Activated CD8-positive, alpha-beta memory T cell treated with anti-CD3 and anti-CD28 coated beads, Interleukin-2, amount 10 ng/mL, durations not matched to agents 7 days and 5 days (primary cell): Measurements from ENCODE around the gene SLC5A5. TPM values are rescaled to one million over a fixed set of nuclear protein-coding genes. Genes with fewer than 3 reads are reported as not detected.

Source experiments
- ATAC-seq: fragments of 150-1000 bp; cut with Tn5 transposase; one replicate; pipeline ENCODE4 v1.10.0; 2021; ENCODE audit warnings: moderate library complexity
- CTCF ChIA-PET: fragments of 350-600 bp; sonication (Branson Sonifier 250); formaldehyde crosslinking; loops from one replicate; lab custom pipeline; 2021; ENCODE audit warnings: antibody characterized with exemption; lab: Charles Lee
- DNase-seq: peaks from one replicate; pipeline ENCODE4 v3.0.0-alpha.2; 2020
- H3K27ac Mint-ChIP-seq: one replicate; pipeline ENCODE4 v1.8.0; 2021; ENCODE audit warnings: mild to moderate bottlenecking, mixed read lengths
- H3K27me3 Mint-ChIP-seq: one replicate; pipeline ENCODE4 v1.8.0; 2021; ENCODE audit warnings: mixed read lengths
- H3K36me3 Mint-ChIP-seq: one replicate; pipeline ENCODE4 v1.8.0; 2021; ENCODE audit warnings: mild to moderate bottlenecking, mixed read lengths
- H3K4me1 Mint-ChIP-seq: one replicate; pipeline ENCODE4 v1.8.0; 2021; ENCODE audit warnings: mixed read lengths
- H3K4me3 Mint-ChIP-seq: one replicate; pipeline ENCODE4 v1.8.0; 2021; ENCODE audit warnings: mild to moderate bottlenecking, moderate library complexity, mixed read lengths
- H3K9me3 Mint-ChIP-seq: one replicate; pipeline ENCODE4 v1.8.0; 2022; ENCODE audit warnings: low read depth, mixed read lengths
- total RNA-seq, 2 experiments: library from RNA; stranded (reverse); gene quantifications; one replicate each; pipeline ENCODE4 v1.2.3, GENCODE V29; 2021

Gene SLC5A5
- total RNA-seq, 2 experiments from 2014 or later = 0.59 to 0.73 TPM

- Mint-ChIP-seq H3K9me3 (no peaks in the 10 kb centered on the region), H3K27me3 (no peaks in the 10 kb centered on the region), H3K4me3 (no peak overlapping the region), H3K4me1 (peaks cover 12% of the 10 kb centered on the region), H3K36me3 (peaks cover 3% of the 10 kb centered on the region), H3K27ac (no peak overlapping the region)
- no peak for ATAC-seq
- DNase-seq = no peak
- CTCF ChIA-PET = interaction anchor here (0.8 to 6.4 kb wide), 4 partner anchors 10 to 52 kb away, joined by 3 to 91 read pairs (median 44); partner anchors contain the start of gene CCDC124
Measured at GRCh38 chr19:17943274-17944221, 71.8 kb downstream of the SLC5A5 start.

GRCh38 chr19:17944301-17944700 lies 72.6 kb downstream of the SLC5A5 start:
- CTCF ChIA-PET = interaction anchor here (0.8 to 6.4 kb wide), 4 partner anchors 11 to 57 kb away, joined by 3 to 91 read pairs (median 42); partner anchors contain the start of gene CCDC124
- H3K36me3 Mint-ChIP-seq = peaks cover 3% of the 10 kb centered on the region
- H3K9me3 Mint-ChIP-seq = no peaks in the 10 kb centered on the region
- peaks cover 7% of the 10 kb centered on the region for H3K27me3 Mint-ChIP-seq
- ATAC-seq (no peak), DNase-seq (no peak)
- H3K27ac Mint-ChIP-seq = no peak overlapping the region
- H3K4me1 Mint-ChIP-seq = peaks cover 17% of the 10 kb centered on the region
- H3K4me3 Mint-ChIP-seq = no peak overlapping the region

Other genes starting within 250 kb of the SLC5A5 start
- under 1 TPM; 0.02 to 0.18 TPM for gene UNC13A, start 183.6 kb upstream of the SLC5A5 start, total RNA-seq
- 10 to 100 TPM; 67.3 to 69.1 TPM for gene MAP1S, start 152.5 kb upstream of the SLC5A5 start, total RNA-seq
- gene FCHO1, start 120.5 kb upstream of the SLC5A5 start, total RNA-seq = 10 to 100 TPM; 58.4 to 70.6 TPM
- gene B3GNT3, start 76.8 kb upstream of the SLC5A5 start, total RNA-seq = not detected
- gene INSL3, start 50.4 kb upstream of the SLC5A5 start, total RNA-seq = 1 to 10 TPM; 1.7 to 2.2 TPM
- 100 to 1,000 TPM; 137 to 146 TPM for gene JAK3, start 24.0 kb upstream of the SLC5A5 start, total RNA-seq
- gene RPL18A, start 12.0 kb upstream of the SLC5A5 start, total RNA-seq = 1,000 to 10,000 TPM; 1,945 to 2,182 TPM
- 100 to 1,000 TPM in 1 of 2 experiments, 10 to 100 TPM in 1; 83.8 to 101 TPM for gene CCDC124, start 61.1 kb downstream of the SLC5A5 start, total RNA-seq
- gene KCNN1, start 95.2 kb downstream of the SLC5A5 start, total RNA-seq = under 1 TPM in 1 of 2 experiments, not detected in 1; 0.21 TPM
- 10 to 100 TPM; 35.3 to 45.2 TPM for gene ARRDC2, start 136.2 kb downstream of the SLC5A5 start, total RNA-seq
- gene IL12RB1, start 215.0 kb downstream of the SLC5A5 start, total RNA-seq = 10 to 100 TPM; 69.9 to 76.2 TPM
- 10 to 100 TPM; 25.7 to 34.1 TPM for gene MAST3, start 225.8 kb downstream of the SLC5A5 start, total RNA-seq